ENCODE results near the gene OSBPL3.

Gene OSBPL3

DNA sequence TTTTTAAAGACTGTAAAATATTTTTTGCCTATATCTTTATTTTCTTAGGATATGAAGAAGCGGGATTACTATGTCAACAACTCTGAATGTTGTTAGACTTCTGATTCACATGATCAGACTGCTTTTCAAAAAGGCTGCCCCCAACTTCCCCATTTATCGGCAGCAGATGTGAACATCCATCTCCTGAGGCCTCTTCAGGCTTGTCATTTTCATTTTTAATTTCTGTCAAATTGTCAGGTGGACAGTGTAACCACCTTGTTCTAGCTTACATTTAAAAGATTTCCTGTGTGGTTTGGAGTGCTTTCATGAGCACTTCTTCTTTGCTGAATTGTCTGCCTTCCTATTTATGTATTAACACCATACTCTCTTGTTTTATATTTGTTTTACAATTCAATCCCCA is 143.9 kb downstream of the OSBPL3 start:
- no peak for DNase-seq (ENCODE audit: low read depth)
- no peak overlapping the region for H3K4me3 ChIP-seq (ENCODE audit: low read depth, low read length)
- TF ChIP-seq, protein P1, sequence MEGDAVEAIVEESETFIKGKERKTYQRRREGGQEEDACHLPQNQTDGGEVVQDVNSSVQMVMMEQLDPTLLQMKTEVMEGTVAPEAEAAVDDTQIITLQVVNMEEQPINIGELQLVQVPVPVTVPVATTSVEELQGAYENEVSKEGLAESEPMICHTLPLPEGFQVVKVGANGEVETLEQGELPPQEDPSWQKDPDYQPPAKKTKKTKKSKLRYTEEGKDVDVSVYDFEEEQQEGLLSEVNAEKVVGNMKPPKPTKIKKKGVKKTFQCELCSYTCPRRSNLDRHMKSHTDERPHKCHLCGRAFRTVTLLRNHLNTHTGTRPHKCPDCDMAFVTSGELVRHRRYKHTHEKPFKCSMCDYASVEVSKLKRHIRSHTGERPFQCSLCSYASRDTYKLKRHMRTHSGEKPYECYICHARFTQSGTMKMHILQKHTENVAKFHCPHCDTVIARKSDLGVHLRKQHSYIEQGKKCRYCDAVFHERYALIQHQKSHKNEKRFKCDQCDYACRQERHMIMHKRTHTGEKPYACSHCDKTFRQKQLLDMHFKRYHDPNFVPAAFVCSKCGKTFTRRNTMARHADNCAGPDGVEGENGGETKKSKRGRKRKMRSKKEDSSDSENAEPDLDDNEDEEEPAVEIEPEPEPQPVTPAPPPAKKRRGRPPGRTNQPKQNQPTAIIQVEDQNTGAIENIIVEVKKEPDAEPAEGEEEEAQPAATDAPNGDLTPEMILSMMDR (IDR thresholded peaks at IDR 0.05; ENCODE audit: control insufficient read depth, extremely low read depth, insufficient read depth) = no peak

DNA sequence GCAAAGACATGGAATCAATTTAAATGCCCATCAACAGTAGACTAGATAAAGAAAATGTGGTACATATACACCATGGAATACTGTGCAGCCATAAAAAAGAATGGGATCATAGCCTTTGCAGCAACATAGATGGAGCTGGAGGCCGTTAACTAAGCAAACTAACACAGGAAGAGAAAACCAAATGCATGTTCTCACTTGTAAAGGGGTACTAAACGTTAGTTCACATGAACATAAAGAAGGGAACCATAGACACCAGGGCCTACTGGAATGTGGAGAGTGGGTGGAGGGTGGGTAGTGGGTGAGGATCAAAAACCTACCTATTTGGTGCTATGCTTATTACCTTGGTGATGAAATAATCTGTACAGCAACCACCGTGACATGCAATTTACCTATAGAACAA is 144.3 kb downstream of the OSBPL3 start:
- no peak for DNase-seq (ENCODE audit: low read depth)
- TF ChIP-seq, protein P1 (IDR thresholded peaks at IDR 0.05; ENCODE audit: control insufficient read depth, extremely low read depth, insufficient read depth) = no peak
- H3K4me3 ChIP-seq (ENCODE audit: low read depth, low read length) = no peak overlapping the region

DNA sequence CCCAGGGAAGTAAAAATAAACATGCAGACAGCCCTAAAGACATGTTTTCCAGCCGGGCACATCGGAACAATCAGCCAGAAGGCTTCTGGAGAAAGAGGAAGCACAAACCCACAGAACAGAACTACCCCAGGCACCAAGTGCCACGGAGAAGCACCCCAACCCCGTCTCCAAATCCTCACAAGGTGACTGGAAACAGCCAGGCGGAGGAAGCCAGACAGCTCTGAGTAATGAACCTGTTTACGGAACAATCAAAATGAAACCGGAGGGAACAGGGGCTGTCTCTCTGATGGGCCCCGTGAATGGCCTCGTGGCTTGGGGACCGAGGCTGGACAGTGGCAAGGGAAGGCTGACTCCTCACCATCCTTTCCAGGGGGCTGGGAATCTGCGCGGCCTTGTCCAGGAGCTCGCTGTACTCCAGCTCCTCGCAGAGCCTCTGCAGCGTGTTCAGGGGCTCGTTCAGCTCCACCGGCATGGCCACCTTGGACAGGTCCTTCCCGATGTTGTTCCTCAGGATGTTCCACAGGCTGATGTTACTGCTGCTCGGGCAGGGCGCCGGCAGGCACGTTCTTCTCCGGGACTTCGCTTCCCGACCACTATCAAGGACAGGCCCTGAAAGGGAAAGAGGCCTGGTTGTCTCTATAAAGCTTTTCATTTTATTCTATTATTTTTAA is 145.7 kb downstream of the OSBPL3 start:
- DNase-seq (ENCODE audit: low read depth) = no peak
- H3K4me3 ChIP-seq (ENCODE audit: low read depth, low read length) = no peak overlapping the region
- TF ChIP-seq, protein P1 (IDR thresholded peaks at IDR 0.05; ENCODE audit: control insufficient read depth, extremely low read depth, insufficient read depth) = no peak

DNA sequence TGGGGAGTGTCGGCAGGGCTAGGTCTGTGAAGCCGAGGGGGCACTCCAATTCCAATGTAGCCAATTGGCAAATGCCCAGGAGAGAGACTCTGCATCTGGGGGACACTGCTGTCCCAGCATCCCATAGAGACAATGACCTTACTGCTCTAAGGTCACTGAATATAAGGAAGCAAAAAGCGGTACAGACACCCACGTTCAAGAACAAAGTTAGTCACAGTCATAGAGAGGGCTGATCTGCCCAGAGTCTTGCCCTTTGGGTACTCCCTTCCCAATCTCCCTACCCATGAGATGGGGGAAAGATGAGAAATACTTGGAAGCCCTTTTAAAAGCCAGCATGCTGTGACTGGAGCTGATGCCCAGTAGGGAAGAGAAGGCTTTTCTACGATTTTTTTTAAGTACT is 146.4 kb downstream of the OSBPL3 start:
- TF ChIP-seq, protein P1 (IDR thresholded peaks at IDR 0.05; ENCODE audit: control insufficient read depth, extremely low read depth, insufficient read depth) = no peak
- no peak for DNase-seq (ENCODE audit: low read depth)
- H3K4me3 ChIP-seq (ENCODE audit: low read depth, low read length) = no peak overlapping the region

DNA sequence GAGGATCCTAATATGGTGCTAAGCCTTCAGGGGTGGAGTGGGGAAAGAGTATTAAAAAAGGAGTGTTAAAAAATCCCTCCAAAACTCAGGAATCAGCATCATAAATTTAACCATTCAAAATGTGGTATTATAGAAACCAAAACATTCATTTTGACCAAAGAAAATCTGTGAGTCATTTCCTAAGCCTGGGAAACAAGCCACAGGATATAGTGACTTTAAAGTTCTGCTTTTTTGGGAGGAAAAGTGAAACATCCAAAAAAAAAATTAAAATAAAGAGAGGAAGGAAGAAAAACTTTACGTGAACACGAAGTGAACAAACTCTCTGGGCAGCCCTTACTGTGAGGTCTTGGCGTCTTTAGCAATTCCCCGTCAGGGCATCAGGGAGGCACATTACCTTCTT is 148.7 kb downstream of the OSBPL3 start:
- H3K4me3 ChIP-seq (ENCODE audit: low read depth, low read length) = no peak overlapping the region
- no peak for DNase-seq (ENCODE audit: low read depth)
- TF ChIP-seq, protein P1 (IDR thresholded peaks at IDR 0.05; ENCODE audit: control insufficient read depth, extremely low read depth, insufficient read depth) = no peak

DNA sequence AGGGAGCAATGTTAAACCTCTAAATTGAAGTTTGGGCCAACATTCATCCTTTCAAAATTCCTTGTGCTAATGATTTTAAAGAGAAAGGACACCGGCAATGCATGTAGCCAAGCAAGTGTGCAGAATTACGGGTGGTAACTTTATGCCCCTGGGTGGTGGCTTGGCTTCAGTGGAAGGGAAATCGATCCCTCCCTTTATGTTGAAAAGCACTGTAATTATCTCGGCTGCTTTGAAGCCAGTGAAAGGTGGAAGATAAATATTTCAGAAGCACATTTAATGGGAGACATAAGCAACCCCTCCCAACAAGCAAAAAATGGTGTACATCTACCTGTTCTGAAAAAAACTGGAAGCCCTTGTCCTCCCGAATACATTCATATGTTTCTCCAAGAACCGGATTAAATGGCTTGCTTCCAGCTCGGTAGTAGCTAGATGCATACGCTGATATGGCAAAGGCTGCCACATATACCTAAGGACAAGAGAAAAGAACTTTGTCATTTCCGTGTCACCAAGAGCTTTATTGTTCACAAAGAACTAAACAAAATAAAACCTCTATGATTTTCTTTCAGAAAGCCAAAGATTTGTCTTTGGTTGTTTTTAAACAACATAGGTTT is 149.4 kb downstream of the OSBPL3 start:
- no peak overlapping the region for H3K4me3 ChIP-seq (ENCODE audit: low read depth, low read length)
- TF ChIP-seq, protein P1 (IDR thresholded peaks at IDR 0.05; ENCODE audit: control insufficient read depth, extremely low read depth, insufficient read depth) = no peak
- peak; percentile 75 for DNase-seq (ENCODE audit: low read depth)

DNA sequence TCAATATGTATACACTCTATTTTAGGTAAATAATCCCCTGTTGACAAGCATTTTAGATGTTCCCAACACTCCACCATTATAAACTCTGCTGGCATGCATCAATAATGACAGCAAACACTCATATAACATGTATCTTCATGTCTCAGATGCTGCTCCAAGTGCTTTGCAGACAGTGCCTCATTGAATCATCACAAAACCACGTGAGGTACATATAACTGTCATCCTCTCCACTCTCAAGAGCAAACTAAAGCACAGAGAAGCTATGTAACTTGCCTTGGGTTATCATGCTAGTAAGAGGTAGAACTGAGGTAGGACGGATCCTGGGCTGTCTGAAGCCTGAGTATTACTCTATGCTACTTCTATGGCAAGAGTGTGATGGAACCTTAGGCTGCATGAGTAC is 150.2 kb downstream of the OSBPL3 start:
- H3K4me3 ChIP-seq (ENCODE audit: low read depth, low read length) = no peak overlapping the region
- no peak for DNase-seq (ENCODE audit: low read depth)
- TF ChIP-seq, protein P1 (IDR thresholded peaks at IDR 0.05; ENCODE audit: control insufficient read depth, extremely low read depth, insufficient read depth) = no peak
